Natural killer cell treated with Interleukin-12 subunit alpha and Interleukin-12 subunit beta and Interleukin-15 and Interleukin-18, amount 100 ng/mL, for 72 hours (primary cell): ENCODE data around the gene PDZK1. TPM values are rescaled to one million over a fixed set of nuclear protein-coding genes. Genes with fewer than 3 reads are reported as not detected.
"Not testable (repeated sequence)": the region's sequence is repeated elsewhere in the genome, so short reads cannot be mapped to it uniquely, and the experiment has no call there.

Experiments used
- ATAC-seq, 2 donors: fragments of 150-1000 bp; cut with Tn5 transposase in 1 of 2; sonication (Bioruptor Pico), chemical (Tn5 transposase) in 1 of 2; 2 replicates each; pipeline ENCODE4 v1.10.0; 2021
- DNase-seq: peaks from one replicate; pipeline ENCODE4 v3.0.0; 2022; ENCODE audit warnings: low spot score
- H3K27ac Mint-ChIP-seq, 2 donors: 1 replicate in 1 of 2; 2 replicates in 1 of 2; pipeline ENCODE4 v1.8.0; 2022; ENCODE audit warnings: mixed read lengths in 2 of 2, mild to moderate bottlenecking in 1 of 2, moderate library complexity in 1 of 2
- H3K27me3 Mint-ChIP-seq, 2 donors: 1 replicate in 1 of 2; 2 replicates in 1 of 2; pipeline ENCODE4 v1.8.0; 2022; ENCODE audit warnings: mixed read lengths in 2 of 2
- H3K36me3 Mint-ChIP-seq: one replicate; pipeline ENCODE4 v1.8.0; 2022; ENCODE audit warnings: mixed read lengths
- H3K4me1 Mint-ChIP-seq, 2 donors: 1 replicate in 1 of 2; 2 replicates in 1 of 2; pipeline ENCODE4 v1.8.0; 2022; ENCODE audit warnings: low read depth in 2 of 2, mixed read lengths in 2 of 2, mild to moderate bottlenecking in 1 of 2
- H3K4me3 Mint-ChIP-seq: one replicate; pipeline ENCODE4 v1.8.0; 2022; ENCODE audit warnings: mixed read lengths
- H3K9me3 Mint-ChIP-seq: 2 replicates; pipeline ENCODE4 v1.8.0; 2022; ENCODE audit warnings: mixed read lengths
- total RNA-seq, 2 donors: library from RNA; stranded (reverse); gene quantifications; one replicate each; pipeline ENCODE4 v1.2.3, GENCODE V29; 2022

PDZK1 gene
- total RNA-seq, 2 donors from 2014 or later, result 0.31 to 0.98 TPM

DNA sequence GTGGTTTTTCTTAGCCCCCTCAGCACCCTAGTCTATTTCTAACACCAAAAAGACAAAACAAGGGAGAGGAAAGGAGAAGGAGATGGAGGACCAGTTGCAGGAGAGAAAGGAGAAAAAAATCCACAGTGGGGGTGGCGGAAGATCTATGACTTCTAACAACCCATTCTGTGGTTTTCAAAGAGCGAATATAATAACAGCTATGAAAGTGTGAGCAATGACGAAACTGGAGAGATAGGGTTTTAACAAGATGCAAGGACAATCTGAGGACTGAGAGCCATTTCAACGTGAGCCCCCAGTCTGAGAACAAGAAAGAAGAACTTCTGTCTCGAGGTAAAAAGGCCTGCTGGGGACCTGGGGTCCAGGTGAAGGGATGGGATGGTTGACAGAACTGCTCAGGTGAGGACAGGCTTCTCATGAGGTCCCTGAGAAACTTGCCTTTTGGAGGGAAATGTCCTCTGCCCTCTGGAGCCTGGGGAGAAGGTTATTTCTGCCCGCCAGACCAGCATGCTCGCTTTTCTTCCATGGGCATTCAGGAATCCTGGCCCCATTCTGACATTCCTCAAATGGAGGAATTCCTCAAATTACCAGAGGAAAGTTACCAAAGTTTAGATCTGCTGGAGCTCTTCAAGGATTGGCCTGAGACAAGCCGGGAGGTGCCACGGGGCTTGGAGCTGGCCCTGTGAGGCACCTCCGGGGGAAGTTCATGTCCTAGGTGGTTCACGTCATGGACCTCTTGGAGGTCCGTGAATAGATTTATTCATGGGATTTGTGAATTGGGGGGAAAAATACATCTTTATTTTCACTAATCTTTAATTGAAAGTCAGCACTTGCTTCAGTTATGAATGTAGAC is 12.3 kb upstream of the PDZK1 start, which contains the start of gene CD160:
Gene CD160, plus strand, starts transcription at position 270 of the 850 bp plus-strand sequence. CDS start 8,829 bp downstream, outside the sequence.
- ATAC-seq (peak; percentile 69 to 72), DNase-seq (no peak)
- Mint-ChIP-seq H3K4me3 (peak within 1 kb of the TSS; percentile 78), H3K27me3 (peaks cover 0 to 2% of the 10 kb centered on the region in 2 donors), H3K27ac (peak within 1 kb of the TSS in 1 of 2 donors; percentile 3), H3K36me3 (no peaks in the 10 kb centered on the region), H3K9me3 (no peaks in the 10 kb centered on the region), H3K4me1 (peaks cover 55 to 62% of the 10 kb centered on the region in 2 donors)

DNA sequence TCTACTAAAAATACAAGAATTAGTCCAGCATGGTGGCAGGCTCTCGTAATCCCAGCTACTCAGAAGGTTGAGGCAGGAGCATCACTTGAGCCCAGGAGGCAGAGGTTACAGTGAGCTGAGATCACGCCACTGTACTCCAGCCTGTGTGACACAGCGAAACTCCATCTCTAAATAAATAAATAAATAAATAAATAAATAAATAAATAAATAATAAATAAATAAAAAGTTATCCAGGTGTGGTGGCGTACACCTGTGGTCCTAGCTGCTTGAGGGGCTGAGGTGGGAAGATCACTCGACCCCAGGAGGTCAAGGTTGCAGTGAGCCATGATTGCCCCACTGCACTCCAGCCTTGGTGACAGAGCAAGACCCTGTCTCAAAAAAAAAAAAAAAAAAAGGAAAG is 11.3 kb upstream of the PDZK1 start:
- not testable (repeated sequence) for DNase-seq, ATAC-seq, H3K9me3 Mint-ChIP-seq, H3K27me3 Mint-ChIP-seq, H3K4me3 Mint-ChIP-seq, H3K36me3 Mint-ChIP-seq, H3K27ac Mint-ChIP-seq
- peaks cover 55 to 63% of the 10 kb centered on the region in 2 donors for H3K4me1 Mint-ChIP-seq

DNA sequence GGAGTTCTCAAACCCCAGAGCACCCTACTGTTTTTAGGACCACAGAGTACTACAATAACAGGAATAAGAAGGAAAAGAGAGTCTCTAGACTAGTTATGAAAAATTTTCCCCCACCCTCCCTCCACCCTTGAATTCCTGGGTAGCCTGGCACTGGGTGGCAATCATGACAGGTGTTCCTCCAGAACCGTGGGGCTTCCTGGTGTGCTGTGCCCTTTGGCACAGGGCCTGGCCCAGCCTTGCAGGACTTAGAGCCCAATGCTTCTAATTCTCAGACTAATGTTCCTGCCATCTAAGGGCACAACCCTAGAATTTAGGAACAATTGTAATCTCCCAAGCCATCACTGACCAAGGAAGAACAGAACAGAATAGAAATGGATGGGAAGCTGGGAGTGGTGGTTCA is 10.7 kb upstream of the PDZK1 start:
- no peaks in the 10 kb centered on the region for H3K36me3 Mint-ChIP-seq
- no peak for DNase-seq
- ATAC-seq, result no peak
- peaks cover 53 to 63% of the 10 kb centered on the region in 2 donors for H3K4me1 Mint-ChIP-seq
- H3K27ac Mint-ChIP-seq, result no peak overlapping the region
- H3K27me3 Mint-ChIP-seq, result peaks cover 0 to 2% of the 10 kb centered on the region in 2 donors
- no peaks in the 10 kb centered on the region for H3K9me3 Mint-ChIP-seq
- H3K4me3 Mint-ChIP-seq, result peak overlapping the region; percentile 40

DNA sequence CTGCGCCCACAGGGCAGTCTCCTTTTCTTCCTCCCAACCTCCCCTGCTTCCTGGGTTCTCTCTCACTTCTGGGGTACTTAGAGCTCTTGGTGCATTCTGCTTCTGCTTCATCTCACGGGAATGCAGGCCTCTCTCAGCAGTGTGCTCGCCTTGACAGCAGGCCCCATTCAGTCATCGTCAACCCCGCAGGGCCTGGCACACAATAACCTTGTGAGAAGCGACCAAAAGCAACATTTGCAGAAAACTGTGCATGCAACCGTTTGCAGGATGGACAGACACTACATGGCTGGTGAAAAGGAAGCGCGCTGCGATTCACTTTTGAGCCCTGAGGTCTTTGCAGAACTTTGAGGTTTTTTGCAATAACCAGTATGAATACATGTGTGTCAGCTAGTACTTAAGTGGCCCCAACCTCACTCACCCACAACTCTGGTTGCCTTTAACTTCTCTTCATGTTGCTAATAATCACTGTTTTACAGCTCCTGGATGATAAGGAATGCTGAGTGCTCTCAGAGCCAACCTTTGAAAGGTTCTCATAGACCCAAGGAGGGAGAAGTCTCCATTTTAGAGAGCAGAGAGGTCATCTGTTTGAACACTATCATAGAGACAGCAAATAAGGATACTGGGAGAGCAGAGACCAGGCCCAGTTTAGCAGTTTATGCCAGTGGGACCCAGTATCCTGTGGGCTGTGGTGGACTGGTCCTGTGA is 9.6 kb upstream of the PDZK1 start:
- Mint-ChIP-seq H3K27me3 (peaks cover 0 to 2% of the 10 kb centered on the region in 2 donors), H3K36me3 (no peaks in the 10 kb centered on the region), H3K4me1 (peaks cover 46 to 58% of the 10 kb centered on the region in 2 donors), H3K4me3 (peak overlapping the region; percentile 35), H3K27ac (no peak overlapping the region), H3K9me3 (no peaks in the 10 kb centered on the region)
- DNase-seq (no peak), ATAC-seq (peak in 1 of 2 donors; percentile 55)

DNA sequence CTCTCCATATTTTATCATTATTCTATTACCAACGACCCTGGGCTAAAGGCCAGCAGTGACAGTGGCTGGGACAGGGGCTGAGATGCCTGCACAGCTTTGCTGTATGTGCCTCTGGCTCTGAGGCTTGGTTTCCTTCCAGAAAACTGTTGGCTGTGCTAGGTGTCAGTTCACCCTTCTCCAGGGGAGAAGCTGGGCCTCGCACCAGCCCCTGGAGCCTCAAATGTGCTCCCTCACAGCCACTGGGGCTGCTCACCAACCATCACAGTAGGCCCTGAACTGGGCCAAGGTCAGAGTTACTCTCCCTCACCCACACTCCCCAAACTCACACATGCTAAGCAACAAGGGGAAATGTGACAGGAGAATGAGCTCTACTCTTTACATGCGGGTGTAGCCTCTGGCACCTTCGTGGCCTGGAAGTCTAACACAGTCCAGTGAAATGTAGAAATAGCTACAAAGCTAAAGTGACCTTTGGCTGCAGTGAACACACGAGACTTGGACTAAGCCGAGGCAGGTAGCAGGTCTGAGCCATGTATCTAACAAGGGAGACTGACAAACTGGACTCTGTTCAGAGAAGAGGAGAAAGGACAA is 7.5 kb upstream of the PDZK1 start:
- DNase-seq, result no peak
- H3K27ac Mint-ChIP-seq, result no peak overlapping the region
- peaks cover 4% of the 10 kb centered on the region for H3K36me3 Mint-ChIP-seq
- H3K4me3 Mint-ChIP-seq, result no peak overlapping the region
- peaks cover 33 to 43% of the 10 kb centered on the region in 2 donors for H3K4me1 Mint-ChIP-seq
- no peak for ATAC-seq
- no peaks in the 10 kb centered on the region for H3K9me3 Mint-ChIP-seq
- peaks cover 0 to 2% of the 10 kb centered on the region in 2 donors for H3K27me3 Mint-ChIP-seq

DNA sequence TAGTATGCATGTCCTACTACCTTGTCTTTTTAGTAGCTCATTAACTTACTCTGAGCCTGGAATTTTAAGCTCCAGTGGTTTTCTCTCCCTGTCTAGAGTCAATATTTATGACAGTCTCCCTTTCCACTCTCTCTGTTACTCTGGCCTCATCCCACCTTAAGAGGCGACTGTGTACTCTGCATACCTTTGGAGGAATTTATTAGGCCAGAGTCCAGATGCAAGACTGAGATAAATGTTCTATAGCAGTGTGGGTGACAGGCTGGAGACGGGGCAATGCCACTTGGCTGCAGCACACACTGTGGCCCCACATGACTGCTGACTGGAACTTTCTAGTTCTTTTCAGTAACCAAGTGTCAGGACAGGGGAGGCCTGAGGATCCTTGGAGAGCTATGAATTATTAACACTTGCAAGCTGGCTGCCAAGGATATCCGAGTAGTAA is 4.1 kb upstream of the PDZK1 start:
- ATAC-seq (no peak), DNase-seq (no peak)
- H3K4me1 Mint-ChIP-seq, result peaks cover 22 to 26% of the 10 kb centered on the region in 2 donors
- H3K27me3 Mint-ChIP-seq, result peaks cover 0 to 4% of the 10 kb centered on the region in 2 donors
- no peak overlapping the region for H3K27ac Mint-ChIP-seq
- H3K9me3 Mint-ChIP-seq, result no peaks in the 10 kb centered on the region
- no peak overlapping the region for H3K4me3 Mint-ChIP-seq
- peaks cover 4% of the 10 kb centered on the region for H3K36me3 Mint-ChIP-seq

DNA sequence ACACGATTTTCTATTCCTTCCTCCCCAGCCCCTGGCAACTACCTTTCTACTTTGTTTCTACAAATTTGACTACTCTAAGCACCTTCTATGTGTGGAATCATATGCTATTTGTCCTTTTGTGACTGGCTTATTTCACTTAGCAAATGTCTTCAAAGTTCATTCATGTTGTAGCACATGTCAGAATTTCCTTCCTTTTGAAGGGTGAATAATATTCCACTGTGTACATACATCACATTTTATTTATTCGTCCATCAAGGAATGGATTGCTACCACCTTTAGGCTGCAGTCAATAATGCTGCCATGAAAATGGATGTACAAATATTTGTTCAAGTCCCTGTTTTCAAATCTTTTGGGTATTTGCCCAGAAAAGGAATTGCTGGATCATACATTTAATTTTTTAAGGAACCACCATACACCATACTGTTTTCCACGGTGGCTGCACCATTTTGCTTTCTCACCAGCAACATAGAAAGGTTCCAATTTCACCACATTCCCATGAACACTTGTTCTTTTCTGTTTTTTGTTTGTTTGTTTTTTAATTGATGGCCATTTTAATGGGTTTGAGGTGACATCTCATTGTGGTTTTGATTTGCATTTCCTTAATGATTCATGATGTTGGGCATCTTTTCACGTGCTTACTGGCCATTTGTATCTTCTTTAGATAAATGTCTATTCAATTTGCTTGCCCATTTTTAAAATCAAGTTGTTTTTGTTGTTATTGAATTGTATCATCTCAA is 3.3 kb upstream of the PDZK1 start:
- Mint-ChIP-seq H3K9me3 (no peaks in the 10 kb centered on the region), H3K36me3 (peaks cover 4% of the 10 kb centered on the region), H3K27me3 (peaks cover 0 to 4% of the 10 kb centered on the region in 2 donors), H3K27ac (no peak overlapping the region), H3K4me1 (peaks cover 19% of the 10 kb centered on the region in 2 donors), H3K4me3 (no peak overlapping the region)
- ATAC-seq (no peak), DNase-seq (no peak)

DNA sequence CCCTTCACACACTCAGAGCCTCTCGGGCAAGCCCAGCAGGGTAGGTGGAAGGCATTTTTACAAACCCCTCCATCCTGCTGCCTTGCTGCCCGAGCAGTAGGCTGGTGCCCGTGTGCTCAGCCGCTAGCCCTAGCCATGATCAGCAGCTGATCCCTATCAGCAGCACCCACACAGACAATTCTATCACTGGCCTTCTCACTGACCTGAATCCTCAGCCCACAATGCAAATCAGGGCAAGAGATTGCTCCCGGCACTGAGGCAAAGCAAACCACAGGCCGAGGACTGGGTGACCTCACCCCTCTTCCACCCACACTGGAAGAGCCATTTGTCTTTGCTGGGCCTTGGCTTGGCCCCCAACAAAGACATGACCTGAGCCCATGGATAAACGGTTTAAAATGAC is 895 bp upstream of the PDZK1 start:
- DNase-seq (no peak), ATAC-seq (peak; percentile 36 to 45)
- H3K4me1 Mint-ChIP-seq, result peaks cover 12 to 14% of the 10 kb centered on the region in 2 donors
- peaks cover 0 to 4% of the 10 kb centered on the region in 2 donors for H3K27me3 Mint-ChIP-seq
- peaks cover 4% of the 10 kb centered on the region for H3K36me3 Mint-ChIP-seq
- H3K4me3 Mint-ChIP-seq, result no peak overlapping the region
- no peak overlapping the region for H3K27ac Mint-ChIP-seq
- H3K9me3 Mint-ChIP-seq, result no peaks in the 10 kb centered on the region

DNA sequence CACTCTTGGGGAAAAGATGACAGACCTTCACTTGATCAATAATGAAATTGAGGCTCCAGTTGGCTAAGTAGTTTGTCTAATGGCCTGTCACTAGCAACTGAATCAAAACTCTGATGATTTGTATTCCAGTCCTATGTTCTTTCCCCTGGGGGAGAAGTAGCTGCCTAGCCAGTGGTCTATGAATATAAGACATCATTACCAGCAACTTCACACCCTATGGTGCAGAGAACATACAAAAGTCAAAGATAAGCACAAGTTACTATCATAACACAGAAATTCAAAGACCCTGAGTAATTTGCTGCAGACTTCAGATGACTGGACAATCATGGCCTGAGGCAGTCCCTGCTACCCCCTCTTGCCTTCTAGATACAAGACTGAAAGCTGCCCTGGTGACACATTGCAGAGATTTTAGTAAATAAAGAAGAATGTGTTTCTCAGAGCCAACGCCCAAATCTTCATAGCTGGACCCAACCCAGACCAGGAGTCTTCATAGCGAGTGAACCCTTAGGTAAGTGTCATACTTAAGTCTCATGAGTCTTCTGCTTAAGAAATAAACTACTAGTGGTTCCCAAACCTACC is 993 bp downstream of the PDZK1 start:
- no peak overlapping the region for H3K27ac Mint-ChIP-seq
- H3K9me3 Mint-ChIP-seq, result no peaks in the 10 kb centered on the region
- H3K36me3 Mint-ChIP-seq, result peaks cover 4% of the 10 kb centered on the region
- H3K4me1 Mint-ChIP-seq, result peaks cover 12 to 14% of the 10 kb centered on the region in 2 donors
- DNase-seq, result no peak
- H3K4me3 Mint-ChIP-seq, result no peak overlapping the region
- ATAC-seq, result no peak
- peaks cover 0 to 4% of the 10 kb centered on the region in 2 donors for H3K27me3 Mint-ChIP-seq

DNA sequence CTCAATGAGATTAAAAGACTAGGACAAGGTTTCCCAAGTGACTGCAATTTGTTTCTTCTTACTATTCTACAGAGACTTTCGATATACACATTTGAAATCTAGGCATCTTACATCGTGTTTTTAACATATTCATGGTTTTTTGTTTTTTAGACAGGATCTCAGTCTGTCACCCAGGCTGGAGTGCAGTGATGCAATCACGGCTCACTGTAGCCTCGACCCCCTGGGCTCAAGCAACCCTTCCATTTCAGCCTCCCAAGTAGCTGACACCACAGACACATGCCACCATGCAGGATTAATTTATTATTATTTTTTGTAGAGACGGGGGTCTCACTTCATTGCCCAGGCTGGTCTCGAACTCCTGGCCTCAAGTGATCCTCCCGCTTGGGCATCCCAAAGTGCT is 1.5 kb downstream of the PDZK1 start:
- H3K36me3 Mint-ChIP-seq, result peaks cover 4% of the 10 kb centered on the region
- H3K4me3 Mint-ChIP-seq, result no peak overlapping the region
- H3K9me3 Mint-ChIP-seq, result no peaks in the 10 kb centered on the region
- peaks cover 0 to 4% of the 10 kb centered on the region in 2 donors for H3K27me3 Mint-ChIP-seq
- ATAC-seq (no peak), DNase-seq (no peak)
- peaks cover 12 to 14% of the 10 kb centered on the region in 2 donors for H3K4me1 Mint-ChIP-seq
- no peak overlapping the region for H3K27ac Mint-ChIP-seq

DNA sequence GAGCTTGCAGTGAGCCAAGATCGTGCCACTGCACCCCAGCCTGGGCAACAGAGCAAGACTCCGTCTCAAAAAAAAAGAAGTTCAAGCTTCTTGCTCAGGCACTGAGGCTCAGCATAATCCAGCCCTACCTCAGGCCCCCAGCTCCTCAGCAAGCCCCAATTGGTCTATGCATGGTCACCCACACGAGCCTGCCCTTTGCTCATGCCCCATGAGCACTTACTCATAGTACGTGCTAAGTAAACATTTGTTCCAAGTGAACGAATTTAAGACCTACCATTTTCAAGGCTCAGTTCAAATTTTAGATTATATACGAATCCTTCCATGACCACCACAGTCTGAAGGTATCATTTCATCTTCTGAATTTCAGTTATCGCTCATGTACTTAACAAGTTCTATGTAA is 4.3 kb downstream of the PDZK1 start:
- H3K27ac Mint-ChIP-seq, result no peak overlapping the region
- DNase-seq (no peak), ATAC-seq (no peak)
- no peak overlapping the region for H3K4me3 Mint-ChIP-seq
- H3K27me3 Mint-ChIP-seq, result peaks cover 0 to under 1% of the 10 kb centered on the region in 2 donors
- no peaks in the 10 kb centered on the region for H3K9me3 Mint-ChIP-seq
- H3K36me3 Mint-ChIP-seq, result no peaks in the 10 kb centered on the region
- peaks cover 3 to 4% of the 10 kb centered on the region in 2 donors for H3K4me1 Mint-ChIP-seq

DNA sequence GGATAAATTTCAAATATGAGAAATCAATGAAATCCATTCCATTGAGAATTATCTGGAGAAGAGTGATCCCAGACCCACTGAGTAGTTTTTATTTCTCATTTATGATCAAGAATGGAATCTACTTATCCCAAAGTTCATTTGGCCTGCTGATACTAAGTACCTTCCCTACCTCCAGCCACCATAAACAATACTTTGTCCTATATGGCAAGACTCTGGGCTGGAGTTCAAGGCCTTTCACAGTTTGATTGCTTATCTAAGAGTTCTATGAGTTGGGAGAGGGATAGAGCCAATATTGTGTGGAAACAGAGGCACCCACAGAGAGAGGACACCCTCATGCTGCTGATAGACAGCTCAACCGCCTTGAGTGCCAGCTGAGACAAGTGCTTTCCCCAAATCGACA is 5.1 kb downstream of the PDZK1 start:
- Mint-ChIP-seq H3K9me3 (no peaks in the 10 kb centered on the region), H3K4me1 (peaks cover 0 to 3% of the 10 kb centered on the region in 2 donors), H3K27me3 (no peaks in the 10 kb centered on the region), H3K27ac (no peak overlapping the region), H3K36me3 (no peaks in the 10 kb centered on the region), H3K4me3 (no peak overlapping the region)
- DNase-seq (no peak), ATAC-seq (no peak)

DNA sequence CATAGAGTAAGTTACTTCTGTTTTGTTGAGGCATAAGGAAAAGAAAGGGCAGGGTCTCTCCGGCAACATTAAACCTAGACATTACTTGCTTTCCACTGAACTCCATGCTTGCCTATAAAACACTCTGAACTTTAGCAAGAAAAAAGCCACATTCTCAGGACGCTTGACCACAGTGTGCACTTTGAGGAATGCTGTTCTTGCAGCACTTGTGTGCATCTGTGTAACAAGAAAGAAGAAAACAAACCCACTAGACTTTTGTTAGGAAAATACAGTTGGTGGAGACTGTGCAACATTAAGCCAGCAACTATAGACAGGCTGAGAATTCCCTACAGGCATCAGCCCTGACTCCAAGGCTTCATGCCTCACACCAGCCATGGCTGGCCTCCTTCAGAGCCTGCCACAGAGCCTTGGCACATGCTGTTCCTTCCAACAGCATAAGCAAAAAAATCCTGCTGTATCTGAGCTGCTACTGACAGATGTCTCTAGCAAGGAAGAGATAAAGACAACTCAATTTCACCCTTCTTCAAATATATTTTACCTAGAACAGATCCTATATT is 5.8 kb downstream of the PDZK1 start:
- Mint-ChIP-seq H3K9me3 (no peaks in the 10 kb centered on the region), H3K27ac (no peak overlapping the region), H3K27me3 (no peaks in the 10 kb centered on the region), H3K4me3 (no peak overlapping the region), H3K36me3 (no peaks in the 10 kb centered on the region), H3K4me1 (peaks cover 4 to 6% of the 10 kb centered on the region in 2 donors)
- no peak for ATAC-seq
- no peak for DNase-seq
